ENCODE data around the gene TLX1.

GRCh38 chr10:101087376-101087775 is 43.7 kb upstream of the TLX1 start:
- TF ChIP-seq, protein P1, sequence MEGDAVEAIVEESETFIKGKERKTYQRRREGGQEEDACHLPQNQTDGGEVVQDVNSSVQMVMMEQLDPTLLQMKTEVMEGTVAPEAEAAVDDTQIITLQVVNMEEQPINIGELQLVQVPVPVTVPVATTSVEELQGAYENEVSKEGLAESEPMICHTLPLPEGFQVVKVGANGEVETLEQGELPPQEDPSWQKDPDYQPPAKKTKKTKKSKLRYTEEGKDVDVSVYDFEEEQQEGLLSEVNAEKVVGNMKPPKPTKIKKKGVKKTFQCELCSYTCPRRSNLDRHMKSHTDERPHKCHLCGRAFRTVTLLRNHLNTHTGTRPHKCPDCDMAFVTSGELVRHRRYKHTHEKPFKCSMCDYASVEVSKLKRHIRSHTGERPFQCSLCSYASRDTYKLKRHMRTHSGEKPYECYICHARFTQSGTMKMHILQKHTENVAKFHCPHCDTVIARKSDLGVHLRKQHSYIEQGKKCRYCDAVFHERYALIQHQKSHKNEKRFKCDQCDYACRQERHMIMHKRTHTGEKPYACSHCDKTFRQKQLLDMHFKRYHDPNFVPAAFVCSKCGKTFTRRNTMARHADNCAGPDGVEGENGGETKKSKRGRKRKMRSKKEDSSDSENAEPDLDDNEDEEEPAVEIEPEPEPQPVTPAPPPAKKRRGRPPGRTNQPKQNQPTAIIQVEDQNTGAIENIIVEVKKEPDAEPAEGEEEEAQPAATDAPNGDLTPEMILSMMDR (conservative IDR thresholded peaks at IDR 0.05; ENCODE audit: low read length), result no peak
- no peak for TF ChIP-seq EZH2phosphoT487 (IDR thresholded peaks at IDR 0.05; ENCODE audit: borderline replicate concordance)
